ENCODE results near the gene HCFC1R1. TPM values are rescaled to one million over a fixed set of nuclear protein-coding genes. Genes with fewer than 3 reads are reported as not detected.

Gene HCFC1R1
- total RNA-seq, 1 experiment from 2014 or later: 61.3 TPM

- Mint-ChIP-seq H3K9me3 (no peaks in the 10 kb centered on the region; a peak in 1 of 5 replicates), H3K4me1 (peaks cover 24 to 29% of the 10 kb centered on the region in 2 experiments), H3K4me3 (peak overlapping the region in 1 of 2 experiments; percentile 5; a peak in 1 of 5 replicates), H3K36me3 (ENCODE audit: insufficient read depth in 1 of 3, low read depth in 3 of 3) (no peaks in the 10 kb centered on the region; a peak in 2 of 7 replicates), H3K27me3 (ENCODE audit: low read depth) (peaks cover 19% of the 10 kb centered on the region), H3K27ac (peak overlapping the region in 2 of 3 experiments; percentile 19 to 49; a peak in 1 of 7 replicates)
- no peak overlapping the region for H3K9ac ChIP-seq (ENCODE audit: extremely low read depth, insufficient read length, low read length)
- no peak overlapping the region for H3K27ac ChIP-seq (ENCODE audit: insufficient read length, low read depth, low read length)
- H2BK5ac ChIP-seq (ENCODE audit: insufficient read length, low read length): no peak overlapping the region
- H4K91ac ChIP-seq (ENCODE audit: insufficient read length, low read depth, low read length): no peak overlapping the region
- no CpG with 5 or more reads among the region's 8 CpGs for WGBS (ENCODE audit: extremely low coverage, insufficient read length, low lambda C conversion rate)
- no peak overlapping the region for H2BK20ac ChIP-seq (ENCODE audit: low read depth, low read length, poor library complexity, severe bottlenecking)
- H3K23ac ChIP-seq (ENCODE audit: insufficient read length, low read depth, low read length): no peak overlapping the region
- H3T11ph ChIP-seq (ENCODE audit: low read length): no peak overlapping the region
- H3K18ac ChIP-seq (ENCODE audit: insufficient read length, low read depth, low read length): peak overlapping the region; percentile 47
- H3K23me2 ChIP-seq (ENCODE audit: insufficient read length, low read depth, low read length, poor library complexity, severe bottlenecking): peaks cover 7% of the 10 kb centered on the region
- no peak overlapping the region for H4K5ac ChIP-seq (ENCODE audit: insufficient read length, low read depth, low read length)
- no peaks in the 10 kb centered on the region for H4K20me1 ChIP-seq (ENCODE audit: control insufficient read depth, insufficient read depth, insufficient read length)
- H2BK15ac ChIP-seq (ENCODE audit: low read depth, low read length): no peak overlapping the region
- H3K4me1 ChIP-seq (ENCODE audit: insufficient read depth, low read length): no peaks in the 10 kb centered on the region
- H3K56ac ChIP-seq (ENCODE audit: insufficient read length, low read depth, low read length): no peak overlapping the region
- H3K27me3 ChIP-seq (ENCODE audit: insufficient read depth, low read length): no peaks in the 10 kb centered on the region
- H4K8ac ChIP-seq (replicated peaks; ENCODE audit: insufficient read length, low read depth, low read length): no peak overlapping the region
- no peaks in the 10 kb centered on the region for H3K79me2 ChIP-seq (ENCODE audit: insufficient read depth, low read length)
- no peak overlapping the region for H3K4ac ChIP-seq (ENCODE audit: low read depth, low read length)
- H2AFZ ChIP-seq (ENCODE audit: low read length): no peak overlapping the region
- no peak overlapping the region for H2BK120ac ChIP-seq (ENCODE audit: low read depth, low read length, poor library complexity, severe bottlenecking)
- no peak overlapping the region for H3K14ac ChIP-seq (ENCODE audit: insufficient read depth, low read length)
- no peaks in the 10 kb centered on the region for H3K9me3 ChIP-seq (ENCODE audit: control insufficient read depth, low read depth, low read length)
- H3K79me1 ChIP-seq (ENCODE audit: insufficient read depth, low read depth, low read length, poor library complexity, severe bottlenecking): no peaks in the 10 kb centered on the region
- no peak for DNase-seq
- TF ChIP-seq CTCF (conservative IDR thresholded peaks at IDR 0.05): no peak
- H3K4me2 ChIP-seq (ENCODE audit: insufficient read depth, insufficient read length, low read length): no peak overlapping the region
- H2BK12ac ChIP-seq (ENCODE audit: insufficient read length, low read depth, low read length): no peak overlapping the region
- no peak overlapping the region for H2AK5ac ChIP-seq (ENCODE audit: insufficient read length, low read length)
These were observed 40.1 kb upstream of the HCFC1R1 start for GRCh38 chr16:3063625-3064386.

Measured in H9 (cell line).